DMS 273 (cell line): ENCODE data around the gene MYF6.
A peak's percentile ranks its signal among the peaks of the same experiment; 100 is the strongest.

Experiments
- DNase-seq: peaks from one replicate; lab custom pipeline; 2025; ENCODE audit not compliant: unreplicated experiment; lab: John Stamatoyannopoulos, UW

MYF6 gene

DNA sequence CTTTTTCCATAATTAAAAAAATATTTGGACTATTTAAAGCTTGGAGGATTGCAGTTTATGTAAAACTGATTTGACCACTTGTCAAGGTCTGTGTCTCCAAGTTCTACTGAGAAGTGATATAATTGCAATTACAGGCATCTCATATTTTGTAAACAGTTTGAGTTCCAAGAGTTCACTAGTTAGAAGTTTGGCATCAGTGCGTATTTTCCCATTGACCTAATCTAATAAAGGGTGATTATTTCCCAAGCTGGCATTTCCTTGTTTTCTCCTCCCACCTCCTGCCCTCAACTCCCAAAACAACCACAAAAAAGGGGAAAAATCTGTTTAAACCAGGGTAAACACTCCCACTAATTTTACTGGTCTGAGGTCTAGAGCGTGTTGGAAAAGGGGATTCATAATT, 3.0 kb upstream of the MYF6 start:
- DNase-seq = no peak

GRCh38 chr12:80707830-80708258, 410 bp downstream of the MYF6 start:
- DNase-seq = no peak

DNA sequence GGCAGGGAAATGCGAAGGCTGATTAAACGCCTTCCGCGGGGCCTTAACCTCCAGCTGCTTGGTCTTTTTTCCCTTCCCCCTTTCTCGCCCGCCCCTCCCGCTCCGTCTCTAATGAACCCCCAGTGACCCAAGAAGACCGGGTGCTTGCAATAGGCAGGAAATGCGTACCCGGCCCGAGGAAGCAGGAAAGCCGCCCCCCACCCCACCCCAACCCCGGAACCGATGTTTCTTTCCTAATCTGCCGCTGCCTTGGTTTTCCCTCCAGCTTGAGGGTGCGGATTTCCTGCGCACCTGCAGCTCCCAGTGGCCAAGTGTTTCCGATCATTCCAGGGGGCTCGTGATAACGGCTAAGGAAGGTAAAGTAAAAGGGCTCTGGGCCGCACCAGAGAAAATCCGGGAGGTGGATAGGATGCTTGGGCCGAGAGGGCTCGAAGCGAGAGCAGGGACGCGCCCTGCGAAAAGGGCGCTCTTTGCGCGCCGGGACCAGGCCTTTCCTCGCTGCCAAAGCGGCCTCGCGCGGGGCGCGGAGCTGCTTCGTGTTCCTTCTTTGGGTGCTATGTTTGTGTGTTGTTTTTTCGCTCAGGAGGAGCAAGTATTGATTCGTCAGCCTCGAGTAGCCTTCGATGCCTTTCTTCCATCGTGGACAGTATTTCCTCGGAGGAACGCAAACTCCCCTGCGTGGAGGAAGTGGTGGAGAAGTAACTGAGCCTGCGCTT, 983 bp downstream of the MYF6 start:
- DNase-seq = no peak

DNA sequence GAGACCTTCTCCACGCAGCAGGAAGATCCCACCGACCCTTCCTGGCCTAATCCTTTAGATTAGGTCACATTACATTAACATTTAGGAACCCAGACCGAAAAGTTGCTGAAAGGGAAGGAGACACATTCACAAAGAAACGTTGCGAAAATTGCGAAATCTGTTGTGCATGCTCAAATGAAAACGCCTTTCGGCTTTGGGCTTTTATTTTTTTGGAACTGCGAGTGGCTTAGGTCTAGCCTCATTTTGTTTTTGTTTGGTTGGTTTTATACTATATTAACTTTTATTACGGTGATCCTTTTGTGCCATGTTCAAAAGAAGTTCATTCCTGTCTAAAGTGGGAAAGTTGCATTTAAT, 1.5 kb downstream of the MYF6 start:
- no peak for DNase-seq

GRCh38 chr12:80709811-80710726, 2.6 kb downstream of the MYF6 start:
- DNase-seq = peak; percentile 10

GRCh38 chr12:80710727-80711449, 3.5 kb downstream of the MYF6 start:
- no peak for DNase-seq

DNA sequence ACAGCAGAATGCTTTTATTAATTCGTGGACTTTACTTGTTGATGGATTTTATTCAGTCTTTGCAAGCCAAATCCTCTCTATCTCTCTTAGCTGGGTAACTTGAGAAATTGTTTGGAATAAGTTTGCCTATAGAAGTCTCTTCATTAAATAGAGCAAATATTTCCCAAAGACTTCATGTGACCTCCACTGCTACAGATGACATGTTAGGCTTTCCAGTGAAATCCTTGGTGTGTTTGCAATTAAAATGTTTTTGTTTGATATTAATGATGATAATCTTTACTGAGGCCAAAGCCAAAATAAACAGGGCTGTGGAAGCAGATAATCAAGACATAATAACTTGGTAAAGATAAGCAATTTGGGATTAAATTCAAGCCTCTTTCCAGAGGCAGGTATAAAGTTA, 4.4 kb downstream of the MYF6 start:
- DNase-seq = no peak

DNA sequence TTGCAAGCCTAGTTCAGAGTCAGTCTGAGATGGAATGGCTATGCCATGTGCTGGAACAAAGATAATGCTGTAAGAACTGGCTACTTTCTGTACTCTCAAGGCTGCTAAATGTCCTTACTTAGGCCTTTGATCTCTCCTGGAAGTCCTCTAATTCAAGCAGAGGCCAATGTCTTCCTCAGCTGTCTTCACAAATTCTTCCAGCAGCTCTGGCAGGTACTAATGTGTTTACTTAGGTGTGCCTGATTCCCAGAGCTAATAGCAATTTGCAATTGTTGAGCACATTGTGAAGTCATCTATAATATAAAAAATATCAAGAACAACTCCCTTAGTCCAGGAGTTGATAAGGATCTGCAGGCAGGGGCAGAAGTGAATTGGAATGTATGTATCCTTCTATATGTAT, 5.4 kb downstream of the MYF6 start:
- DNase-seq = no peak

DNA sequence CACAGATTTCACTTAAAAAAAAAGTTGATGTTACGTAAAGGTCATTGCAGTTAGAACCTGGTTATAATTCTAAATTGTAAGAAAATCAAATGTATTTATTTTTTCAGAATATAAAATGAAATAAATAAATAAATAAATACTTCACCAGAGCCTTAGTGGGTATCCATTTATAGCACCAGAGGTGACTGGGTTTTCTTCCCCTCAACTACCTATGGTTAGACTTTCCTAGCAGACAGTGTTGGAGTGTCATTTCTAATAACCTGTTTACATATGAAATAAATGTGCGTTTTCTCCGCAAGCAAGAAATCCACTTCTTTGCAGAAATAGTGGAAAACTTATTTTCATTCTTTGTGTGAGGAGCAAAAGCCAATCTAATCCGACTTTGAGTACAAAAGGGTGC, 6.0 kb downstream of the MYF6 start:
- no peak for DNase-seq

GRCh38 chr12:80714055-80714454, 6.6 kb downstream of the MYF6 start:
- DNase-seq = no peak

GRCh38 chr12:80714846-80715245, 7.4 kb downstream of the MYF6 start:
- no peak for DNase-seq

DNA sequence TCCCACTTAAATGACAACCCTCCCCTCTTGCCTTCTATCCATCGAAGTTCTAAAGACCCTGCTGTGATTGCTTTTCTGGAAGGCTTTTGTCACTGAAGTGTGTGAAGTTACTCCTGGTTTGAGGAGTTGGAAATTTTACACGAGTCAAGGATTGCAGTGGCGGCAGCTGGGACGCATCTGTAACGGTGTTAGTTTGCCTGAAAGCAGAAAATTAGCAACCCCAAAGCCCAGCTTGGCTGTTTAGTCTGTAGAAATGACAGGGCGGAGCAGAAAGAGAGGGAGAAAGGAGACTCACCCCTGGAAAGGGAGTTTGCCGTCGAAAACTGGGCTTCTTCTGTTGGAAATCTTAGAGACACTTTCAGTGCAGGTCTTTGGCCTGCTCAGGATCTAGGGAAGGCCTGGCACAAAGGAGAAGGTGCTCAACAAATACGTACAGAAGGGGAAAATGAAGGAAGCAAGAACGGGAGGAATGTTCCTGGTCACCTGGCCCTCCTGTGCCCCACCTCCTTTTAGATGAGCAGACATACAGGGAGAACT, 8.3 kb downstream of the MYF6 start:
- no peak for DNase-seq

- DNase-seq = no peak
These were observed 9.4 kb downstream of the MYF6 start, which contains the start of gene MYF5 for GRCh38 chr12:80716696-80717469. TSS of gene MYF5 (plus strand) at chr12:80716912. CDS start at chr12:80717064, 152 bp downstream.

DNA sequence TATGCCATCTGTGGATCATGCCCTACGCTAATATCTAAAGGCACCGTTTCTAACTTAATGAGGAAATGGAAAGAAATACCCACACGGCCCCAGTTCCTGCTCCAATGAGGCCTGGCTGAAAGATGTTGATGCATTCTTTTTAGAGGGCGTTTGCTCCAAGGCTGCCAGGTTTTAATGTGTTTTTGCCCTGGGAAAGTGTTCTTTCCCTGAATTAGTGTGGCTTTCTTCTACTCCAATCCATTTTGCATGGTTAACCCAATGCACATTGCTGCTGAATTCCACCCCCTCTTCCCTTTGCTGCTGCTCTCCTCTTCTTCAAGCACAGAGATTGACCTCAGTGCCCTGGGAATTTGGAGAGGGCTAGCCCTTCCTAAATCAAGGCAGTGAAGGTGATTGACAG, 10.4 kb downstream of the MYF6 start:
- no peak for DNase-seq

- DNase-seq = no peak
These were observed 13.1 kb downstream of the MYF6 start for GRCh38 chr12:80720516-80720915.

- no peak for DNase-seq
These were observed 13.9 kb downstream of the MYF6 start for GRCh38 chr12:80721326-80721725.

GRCh38 chr12:80745851-80746505, 38.5 kb downstream of the MYF6 start:
- DNase-seq = peak; percentile 23

- no peak for DNase-seq
These were observed 40.4 kb downstream of the MYF6 start for GRCh38 chr12:80747800-80748199.

GRCh38 chr12:80749456-80749855, 42.0 kb downstream of the MYF6 start:
- DNase-seq = no peak

- no peak for DNase-seq
These were observed 45.0 kb downstream of the MYF6 start for GRCh38 chr12:80752464-80752863.
